Bronchus fibroblast of lung (primary cell): ENCODE measurements around the gene ATP5PO. TPM values are rescaled to one million over a fixed set of nuclear protein-coding genes. Genes with fewer than 3 reads are reported as not detected.

Experiments
- total RNA-seq: library from RNA; depleted of rRNA; stranded (reverse); fragments of >200 nt; gene quantifications from 2 replicates; pipeline ENCODE4 v1.2.3, GENCODE V29; 2015

ATP5PO gene
- 329 and 384 TPM in 2 replicates for total RNA-seq

GRCh38 chr21:33915368-33916199 is at the start of gene ATP5PO:
TSS of gene ATP5PO (minus strand) at chr21:33915804. CDS start at chr21:33915763, 41 bp downstream.

Other genes with a start within 250 kb of the ATP5PO start
- 22.4 and 24.0 TPM in 2 replicates for gene MRPS6, start 157.8 kb upstream of the ATP5PO start, total RNA-seq
- 2.4 and 3.5 TPM in 2 replicates for gene SLC5A3, start 157.8 kb upstream of the ATP5PO start, total RNA-seq